ENCODE results near the gene SPPL2C.

The SPPL2C gene, protein sequence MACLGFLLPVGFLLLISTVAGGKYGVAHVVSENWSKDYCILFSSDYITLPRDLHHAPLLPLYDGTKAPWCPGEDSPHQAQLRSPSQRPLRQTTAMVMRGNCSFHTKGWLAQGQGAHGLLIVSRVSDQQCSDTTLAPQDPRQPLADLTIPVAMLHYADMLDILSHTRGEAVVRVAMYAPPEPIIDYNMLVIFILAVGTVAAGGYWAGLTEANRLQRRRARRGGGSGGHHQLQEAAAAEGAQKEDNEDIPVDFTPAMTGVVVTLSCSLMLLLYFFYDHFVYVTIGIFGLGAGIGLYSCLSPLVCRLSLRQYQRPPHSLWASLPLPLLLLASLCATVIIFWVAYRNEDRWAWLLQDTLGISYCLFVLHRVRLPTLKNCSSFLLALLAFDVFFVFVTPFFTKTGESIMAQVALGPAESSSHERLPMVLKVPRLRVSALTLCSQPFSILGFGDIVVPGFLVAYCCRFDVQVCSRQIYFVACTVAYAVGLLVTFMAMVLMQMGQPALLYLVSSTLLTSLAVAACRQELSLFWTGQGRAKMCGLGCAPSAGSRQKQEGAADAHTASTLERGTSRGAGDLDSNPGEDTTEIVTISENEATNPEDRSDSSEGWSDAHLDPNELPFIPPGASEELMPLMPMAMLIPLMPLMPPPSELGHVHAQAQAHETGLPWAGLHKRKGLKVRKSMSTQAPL

DNA sequence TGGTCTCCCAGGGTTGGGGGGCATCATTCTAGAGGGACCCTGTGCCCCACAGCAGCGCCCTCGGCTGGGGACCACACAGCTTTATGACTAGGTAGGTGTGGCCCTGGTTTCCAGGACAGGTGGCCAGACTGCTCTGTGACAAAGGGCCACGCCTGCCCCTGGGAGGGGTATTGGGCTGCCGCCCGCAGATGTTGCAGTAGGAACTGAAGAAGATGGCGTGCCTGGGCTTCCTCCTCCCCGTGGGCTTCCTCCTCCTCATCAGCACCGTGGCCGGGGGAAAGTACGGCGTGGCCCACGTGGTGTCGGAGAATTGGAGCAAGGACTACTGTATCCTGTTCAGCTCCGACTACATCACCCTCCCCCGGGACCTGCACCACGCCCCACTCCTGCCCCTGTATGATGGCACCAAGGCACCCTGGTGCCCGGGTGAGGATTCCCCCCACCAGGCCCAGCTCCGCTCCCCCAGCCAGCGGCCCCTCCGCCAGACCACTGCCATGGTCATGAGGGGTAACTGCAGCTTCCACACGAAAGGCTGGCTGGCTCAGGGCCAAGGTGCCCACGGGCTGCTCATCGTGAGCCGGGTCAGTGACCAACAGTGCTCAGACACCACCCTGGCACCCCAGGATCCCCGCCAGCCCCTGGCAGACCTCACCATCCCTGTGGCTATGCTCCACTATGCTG lies at the start of gene SPPL2C:
TSS of gene SPPL2C (plus strand) at position 187 of the 681 bp plus-strand sequence. CDS start at position 213, 26 bp downstream.
- FAIRE-seq = no peak
- no peak for DNase-seq (ENCODE audit: insufficient read length, low spot score)

DNA sequence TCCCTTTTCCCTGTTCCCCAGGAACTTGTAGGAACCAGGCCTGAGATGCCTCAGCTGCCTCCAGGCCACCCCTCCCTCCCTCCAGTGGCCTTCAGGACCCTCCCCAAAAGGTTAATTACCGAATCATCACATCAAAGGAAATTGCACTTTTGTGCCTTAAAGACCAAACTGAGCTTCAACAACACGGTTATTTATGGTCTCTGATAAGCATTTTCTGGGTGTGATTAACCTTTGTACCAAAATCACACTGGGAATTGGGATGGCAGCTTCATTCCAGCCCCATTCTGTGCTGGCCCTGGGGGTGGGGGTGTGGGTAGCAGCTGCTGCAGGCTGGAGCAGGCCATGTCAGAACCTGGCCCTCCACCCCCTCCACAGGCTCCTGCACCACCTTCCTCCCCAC lies 43.9 kb upstream of the SPPL2C start:
- DNase-seq (ENCODE audit: insufficient read length, low spot score) (no peak), FAIRE-seq (no peak)

DNA sequence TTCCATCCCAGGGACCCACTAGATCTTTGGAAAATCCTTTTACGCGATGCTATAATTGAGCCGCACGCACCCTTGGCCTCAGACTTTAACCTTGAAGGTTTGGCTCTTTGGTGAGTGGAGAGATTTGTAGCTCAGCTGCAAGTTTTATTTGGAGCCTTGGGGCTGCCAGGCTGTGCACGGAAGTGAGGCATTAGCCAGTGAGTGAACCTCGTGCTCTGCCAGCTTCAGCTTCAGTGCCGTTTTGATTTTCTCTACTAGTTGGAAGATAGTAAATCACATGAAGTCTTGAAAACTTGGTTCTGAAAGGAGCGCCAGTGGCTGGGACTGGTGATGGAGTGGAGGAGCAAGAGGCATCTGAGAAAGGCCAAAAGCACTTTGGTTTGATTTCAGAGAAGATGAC lies 43.3 kb upstream of the SPPL2C start:
- FAIRE-seq (no peak), DNase-seq (ENCODE audit: insufficient read length, low spot score) (no peak)

DNA sequence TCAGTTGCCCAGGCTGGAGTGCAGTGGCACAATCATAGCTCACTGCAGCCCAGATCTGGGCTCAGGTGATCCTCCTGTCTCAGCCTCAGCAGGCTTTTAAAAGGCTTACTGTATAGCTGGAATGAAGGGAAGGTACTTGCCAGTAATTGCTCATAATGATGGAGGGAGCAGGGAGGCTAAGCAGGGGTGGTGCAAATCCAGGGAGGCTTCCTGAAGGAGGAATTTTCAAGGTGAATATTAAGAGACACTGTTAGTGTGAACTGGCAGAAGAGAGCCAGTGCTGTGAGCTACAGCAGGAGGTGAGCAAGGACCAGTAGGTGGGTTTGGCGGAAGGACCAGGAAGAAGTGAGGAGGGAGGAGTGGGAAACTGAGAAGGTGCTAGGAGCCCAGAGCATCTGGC lies 35.8 kb upstream of the SPPL2C start:
- no peak for DNase-seq (ENCODE audit: insufficient read length, low spot score)
- FAIRE-seq = no peak

DNA sequence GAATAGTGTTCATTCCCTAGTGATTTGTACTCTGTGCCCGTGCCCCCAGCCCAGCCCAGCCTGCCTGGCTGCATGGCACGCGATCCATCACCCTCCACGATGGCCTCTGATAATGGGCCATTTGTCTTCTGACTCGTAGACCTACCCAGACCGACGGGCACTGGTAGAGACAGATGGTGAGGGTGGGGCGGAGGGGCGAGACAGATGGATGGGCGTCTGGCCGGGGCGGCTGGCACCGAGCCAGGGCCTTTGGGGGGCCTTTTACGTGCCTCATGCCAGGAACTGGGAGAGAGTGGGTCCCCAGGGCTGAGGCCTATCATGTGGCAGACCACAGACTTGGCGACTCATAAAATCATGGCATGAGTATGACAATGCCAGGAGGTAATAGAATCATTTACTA lies 35.2 kb upstream of the SPPL2C start:
- FAIRE-seq (no peak), DNase-seq (ENCODE audit: insufficient read length, low spot score) (no peak)

DNA sequence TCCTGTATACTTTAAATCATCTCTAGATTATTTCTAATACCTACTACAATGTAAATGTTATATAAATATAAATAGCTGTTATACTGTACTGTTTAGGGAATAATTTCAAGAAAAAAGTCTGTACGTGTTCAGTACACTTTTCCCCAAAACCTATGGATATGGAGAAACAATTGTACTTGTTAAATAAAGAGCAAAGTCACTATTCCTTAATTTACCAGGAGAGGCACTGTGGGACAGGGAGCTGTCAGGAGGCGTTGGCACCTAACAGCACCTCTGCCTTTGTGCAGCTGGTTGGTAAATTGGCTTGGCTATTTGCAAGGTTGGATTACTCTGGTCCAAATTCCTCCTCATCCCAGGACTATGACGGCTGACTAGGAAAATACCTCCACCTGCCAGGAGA lies 32.6 kb upstream of the SPPL2C start:
- FAIRE-seq = peak; percentile 86
- no peak for DNase-seq (ENCODE audit: insufficient read length, low spot score)

DNA sequence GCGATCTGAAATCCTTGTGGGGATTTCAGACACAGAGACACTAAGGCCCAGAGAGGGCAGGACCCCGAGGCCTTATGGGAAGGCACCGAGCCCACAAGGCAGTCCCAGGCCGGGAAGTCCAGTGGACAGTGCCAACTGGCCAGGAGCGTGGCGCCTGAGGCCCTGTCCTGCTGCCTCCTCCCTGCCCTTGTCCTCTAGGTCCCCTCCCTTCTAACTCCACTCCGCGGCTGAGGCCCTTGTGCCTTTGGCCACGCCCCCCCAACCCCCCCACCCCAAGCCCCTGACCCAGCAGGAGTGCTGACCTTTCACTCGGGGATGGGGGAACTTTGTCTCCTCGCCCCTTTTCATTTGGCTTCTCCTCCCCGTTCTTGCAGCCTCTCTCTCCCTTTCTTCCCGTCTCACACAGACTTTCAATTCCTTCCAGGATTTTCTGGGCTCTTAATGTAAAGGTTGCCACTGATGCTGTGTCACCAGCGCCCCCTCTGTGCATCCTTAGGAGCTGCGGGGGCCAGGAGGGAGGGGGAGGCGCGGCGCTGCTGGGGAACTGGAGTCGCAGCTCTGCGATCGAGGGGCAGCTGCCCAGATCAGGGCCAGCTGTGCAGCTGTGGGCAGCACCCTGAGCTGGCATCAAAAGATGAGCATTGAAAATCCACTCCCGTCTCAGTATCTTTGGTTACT lies 31.5 kb upstream of the SPPL2C start:
- FAIRE-seq (no peak), DNase-seq (ENCODE audit: insufficient read length, low spot score) (no peak)

DNA sequence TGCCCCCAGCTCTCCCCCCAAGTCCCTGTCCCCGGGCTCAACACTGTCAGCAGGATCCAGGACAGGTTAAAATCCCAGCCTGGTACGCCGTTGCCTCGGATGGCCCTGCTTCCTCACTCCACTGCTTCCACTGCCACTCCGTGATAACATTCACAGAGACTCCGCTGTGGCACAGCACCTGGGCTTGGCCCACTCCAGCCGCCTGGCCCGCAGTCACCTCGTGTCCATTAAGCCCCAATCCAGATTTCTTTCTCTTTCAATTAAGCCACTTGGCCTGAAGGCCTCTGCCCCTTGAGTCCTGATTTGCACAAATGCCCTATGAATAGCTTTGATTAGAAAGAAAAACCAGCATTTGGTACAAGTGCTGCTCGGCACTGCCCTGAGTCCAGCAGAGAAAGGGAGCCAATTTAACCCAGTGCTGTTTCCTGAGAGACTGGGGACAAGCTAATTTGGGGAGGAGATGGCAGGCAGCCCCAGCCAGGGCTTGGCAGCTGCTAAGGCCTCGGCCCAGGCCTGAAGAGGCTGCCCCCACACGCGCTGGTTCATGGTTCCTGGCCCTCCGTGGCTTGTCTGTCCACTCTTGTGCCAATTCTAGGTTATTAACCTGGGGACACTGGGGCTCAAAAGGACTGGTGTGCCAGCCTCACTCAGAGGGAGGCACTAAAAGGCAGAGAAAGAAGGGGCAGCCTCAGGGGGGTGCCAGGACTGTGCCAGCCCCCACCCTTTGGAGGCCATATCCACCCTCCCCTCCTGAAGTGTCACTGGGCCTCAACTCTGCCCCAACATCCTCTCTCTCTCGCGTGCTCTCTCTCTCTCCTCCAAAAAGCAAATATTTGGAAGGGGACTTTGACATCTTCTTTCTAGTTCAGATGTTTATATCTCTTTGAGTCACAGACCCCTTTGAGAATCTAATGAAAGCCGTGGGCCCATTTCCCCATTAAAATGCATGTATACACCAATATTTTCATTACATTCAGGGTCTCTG lies 29.8 kb upstream of the SPPL2C start:
- no peak for DNase-seq (ENCODE audit: insufficient read length, low spot score)
- no peak for FAIRE-seq

DNA sequence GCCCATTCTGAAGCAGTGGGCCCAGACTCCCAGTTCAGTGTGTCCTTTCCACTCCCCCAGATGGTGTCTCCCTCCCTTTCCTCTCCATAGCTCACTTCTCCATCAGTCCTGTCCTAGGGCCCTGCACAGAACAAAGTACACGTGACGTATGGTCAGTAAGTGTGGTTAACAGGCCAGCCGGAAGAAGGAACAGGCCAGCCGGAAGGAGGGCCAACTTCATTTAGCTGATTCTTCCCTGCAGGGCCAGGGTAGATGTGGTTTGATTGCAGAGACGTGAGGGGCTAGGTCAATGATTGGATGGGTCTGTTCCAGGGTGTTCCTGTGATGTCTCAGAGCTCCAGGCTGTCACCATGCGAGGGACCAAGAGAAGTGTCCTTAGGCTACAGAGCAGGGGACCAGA lies 28.9 kb upstream of the SPPL2C start:
- peak; percentile 54 for FAIRE-seq
- no peak for DNase-seq (ENCODE audit: insufficient read length, low spot score)

DNA sequence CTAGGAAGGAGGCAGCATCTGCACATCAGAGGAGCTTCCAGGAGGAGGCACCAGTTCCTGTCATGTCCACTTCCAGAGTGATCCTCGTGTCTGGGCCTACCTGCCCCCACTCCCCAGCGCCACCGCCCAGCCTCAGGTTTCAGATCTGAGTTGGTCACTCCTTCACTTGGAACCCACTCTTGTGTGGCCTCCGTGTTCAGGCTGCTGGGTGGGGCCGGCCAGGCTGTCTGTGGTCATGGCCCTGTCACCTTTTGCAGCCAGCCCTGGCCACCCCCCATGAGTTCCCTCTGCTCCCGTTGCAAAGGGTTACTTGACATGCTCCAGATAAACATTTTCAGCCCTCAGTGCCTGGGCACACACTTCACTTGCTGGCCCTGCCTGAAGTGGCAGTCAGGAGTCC lies 26.6 kb upstream of the SPPL2C start:
- no peak for DNase-seq (ENCODE audit: insufficient read length, low spot score)
- no peak for FAIRE-seq

DNA sequence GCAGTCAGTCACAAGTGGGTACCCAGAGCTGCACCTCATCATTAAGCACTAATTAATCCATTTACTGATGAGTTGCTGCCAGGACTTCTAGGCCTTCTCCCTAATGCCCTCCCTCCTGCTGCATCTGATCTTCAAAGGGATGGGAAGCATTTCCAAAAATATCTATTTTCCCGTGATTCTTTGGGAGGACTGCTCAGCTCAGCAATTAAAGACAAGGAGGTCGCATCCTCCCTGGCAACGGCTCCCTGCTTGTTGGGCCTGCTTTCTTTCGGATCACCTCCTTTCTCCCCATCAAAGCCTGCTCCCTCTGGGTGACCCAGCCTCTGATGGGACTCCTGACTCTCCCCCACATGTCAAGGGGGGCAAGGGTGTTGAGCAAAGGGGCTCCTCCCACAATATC lies 26.0 kb upstream of the SPPL2C start:
- no peak for DNase-seq (ENCODE audit: insufficient read length, low spot score)
- FAIRE-seq = no peak

DNA sequence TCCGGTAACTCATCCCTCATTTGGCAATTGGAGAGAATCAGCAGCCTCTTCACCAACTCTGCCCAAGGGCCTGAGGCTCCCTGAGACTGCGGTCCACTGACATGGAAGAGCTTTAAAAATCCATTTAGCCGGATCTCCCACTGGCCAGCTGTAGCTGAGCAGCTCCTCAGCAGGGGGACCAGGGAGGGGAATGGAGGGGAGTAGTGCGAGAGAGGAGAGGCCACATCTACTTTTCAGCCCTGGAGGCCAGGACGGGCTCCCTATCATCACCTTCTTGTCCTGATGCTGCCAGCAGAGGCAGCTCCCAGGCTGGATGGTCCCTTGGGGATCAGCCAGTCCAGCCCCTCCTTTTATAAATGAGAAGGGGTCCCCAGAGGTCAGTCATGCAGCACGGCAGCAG lies 25.0 kb upstream of the SPPL2C start:
- FAIRE-seq (no peak), DNase-seq (ENCODE audit: insufficient read length, low spot score) (no peak)

DNA sequence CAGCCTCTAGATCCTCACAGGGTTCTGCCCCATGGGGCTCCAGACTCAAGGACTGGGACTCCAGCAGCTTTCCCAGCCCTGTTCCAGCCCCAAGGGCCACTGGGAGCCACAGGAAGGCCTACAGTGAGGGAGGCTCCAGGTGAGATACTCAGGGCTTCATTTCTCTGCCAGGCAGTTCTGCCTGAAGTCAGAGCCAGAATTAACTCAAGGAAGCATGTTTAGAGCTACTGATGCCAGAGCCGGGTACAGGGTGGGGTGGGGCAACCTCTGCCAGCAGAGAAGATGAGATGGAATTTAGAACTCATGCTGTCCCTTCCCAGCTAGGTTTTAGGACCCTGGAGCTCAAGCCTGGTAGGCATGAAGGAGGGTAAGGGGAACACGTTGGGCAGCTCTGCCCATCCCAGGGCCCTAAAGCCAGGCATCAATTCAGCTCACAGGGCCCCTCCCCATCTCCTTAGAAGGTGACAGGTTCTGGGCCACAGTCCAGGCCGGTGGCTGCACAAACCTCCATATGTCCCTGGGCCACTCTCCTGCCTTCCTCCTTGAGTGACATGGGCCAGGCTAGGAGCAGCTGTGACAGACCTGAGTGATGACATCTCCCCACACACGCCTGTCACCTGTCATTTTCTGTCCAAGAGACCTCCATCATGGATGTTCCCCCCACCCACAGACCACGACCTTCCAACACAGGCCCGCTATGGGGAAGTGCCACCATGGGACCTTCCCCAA lies 24.5 kb upstream of the SPPL2C start:
- no peak for DNase-seq (ENCODE audit: insufficient read length, low spot score)
- FAIRE-seq = no peak

DNA sequence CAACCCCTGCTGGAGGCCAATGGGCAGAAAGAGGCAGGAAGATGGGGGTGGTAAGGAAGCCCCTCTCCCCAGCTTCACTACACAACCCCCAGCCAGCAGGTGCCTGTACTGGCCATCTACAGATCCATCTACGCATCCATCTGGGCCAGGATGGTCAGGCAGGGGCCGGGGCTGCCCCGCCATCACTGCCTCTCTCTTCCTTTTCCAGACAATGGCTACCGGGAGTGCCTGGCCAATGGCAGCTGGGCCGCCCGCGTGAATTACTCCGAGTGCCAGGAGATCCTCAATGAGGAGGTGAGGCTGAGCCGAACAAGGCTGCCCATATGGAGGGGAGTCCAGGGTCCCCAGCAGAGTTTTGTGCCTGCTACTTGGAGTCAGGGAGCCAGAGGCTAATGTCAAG lies 23.5 kb upstream of the SPPL2C start:
- no peak for FAIRE-seq
- no peak for DNase-seq (ENCODE audit: insufficient read length, low spot score)

DNA sequence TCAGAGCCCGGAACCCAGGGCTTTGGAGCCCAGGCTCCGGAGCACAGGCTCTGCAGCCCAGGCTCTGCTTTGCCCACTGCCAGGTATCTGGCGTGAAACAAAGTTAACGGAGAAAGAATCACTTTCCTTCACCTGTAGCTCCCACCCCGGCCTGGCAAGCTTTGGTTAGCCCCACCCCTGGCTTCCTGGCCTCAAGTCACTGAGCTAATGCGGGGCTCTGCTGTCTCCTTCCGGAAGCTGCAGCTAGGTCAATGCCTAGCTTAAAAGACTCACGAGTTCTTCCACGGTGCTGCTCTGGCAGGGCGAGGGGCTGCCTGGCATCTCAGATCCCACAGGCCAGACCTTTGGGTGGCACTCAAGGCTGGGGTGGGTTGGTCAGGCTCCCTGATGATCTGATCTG lies 21.1 kb upstream of the SPPL2C start:
- FAIRE-seq = no peak
- no peak for DNase-seq (ENCODE audit: insufficient read length, low spot score)

DNA sequence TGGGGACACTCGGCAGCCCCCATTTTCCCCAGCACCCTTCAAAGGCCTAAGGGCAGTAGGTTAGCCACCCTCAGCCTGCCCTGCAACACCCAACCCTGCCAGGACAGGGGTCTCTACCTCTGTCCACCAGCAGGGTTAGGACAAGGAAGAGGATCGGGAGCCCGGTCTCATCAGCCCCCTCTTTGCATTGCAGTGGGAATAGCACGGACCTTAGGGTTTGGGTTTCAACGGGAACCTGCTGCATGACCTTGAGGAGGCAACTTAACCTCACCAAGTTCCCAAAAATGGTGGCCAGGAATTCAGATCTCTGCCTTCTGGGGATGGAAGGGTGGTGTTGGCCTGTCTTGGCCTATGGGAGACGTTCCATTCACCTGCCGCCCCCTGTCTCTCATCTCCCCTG lies 20.2 kb upstream of the SPPL2C start:
- FAIRE-seq (no peak), DNase-seq (ENCODE audit: insufficient read length, low spot score) (no peak)

DNA sequence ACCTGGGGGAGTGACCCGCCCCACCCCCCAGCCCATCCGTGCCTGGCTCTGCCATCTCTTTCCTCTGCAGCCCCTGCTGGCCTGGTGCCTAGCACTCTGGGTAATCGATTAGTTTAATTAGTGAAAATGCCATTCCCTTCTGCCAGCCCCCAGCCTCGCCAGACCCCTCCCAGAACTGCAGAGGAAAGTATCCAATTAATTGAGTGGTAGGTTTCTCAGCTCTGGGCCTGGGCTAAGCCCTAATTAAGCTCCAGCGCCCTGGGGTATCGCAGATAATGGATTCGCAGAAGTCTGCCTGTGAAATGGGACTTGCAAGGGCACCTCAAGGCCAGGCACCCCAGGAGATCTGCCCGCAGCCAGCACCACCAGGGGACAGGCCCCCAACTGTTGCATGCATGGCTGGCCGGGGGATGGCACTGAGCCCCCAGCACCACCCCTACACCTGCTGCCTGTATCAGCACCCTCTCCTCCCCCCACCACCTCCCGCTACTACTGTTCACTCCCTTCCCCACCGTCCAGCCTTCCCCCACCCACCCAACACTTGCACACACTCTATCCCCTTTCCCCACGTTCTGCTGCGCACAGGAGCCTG lies 19.7 kb upstream of the SPPL2C start:
- DNase-seq (ENCODE audit: insufficient read length, low spot score) (no peak), FAIRE-seq (no peak)

DNA sequence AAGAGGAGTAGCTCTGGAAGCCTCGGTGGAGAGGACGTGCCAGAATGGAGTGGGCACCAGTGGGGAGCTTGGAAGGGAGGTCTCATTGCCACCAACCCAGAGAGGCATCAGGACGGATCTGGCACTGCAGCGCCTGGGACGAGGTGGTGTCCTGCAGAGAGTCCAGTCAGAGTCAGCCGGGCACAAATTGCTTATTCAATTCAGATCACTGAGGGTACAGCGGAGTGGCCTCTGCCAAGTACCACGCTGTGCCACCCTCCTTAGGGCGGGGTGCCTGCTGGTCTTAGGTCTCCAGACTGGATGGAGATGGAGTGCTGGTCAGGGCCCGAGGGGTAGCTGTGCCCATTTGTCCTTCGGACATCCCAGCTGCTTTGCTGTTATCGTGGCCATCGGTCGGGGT lies 18.9 kb upstream of the SPPL2C start:
- DNase-seq (ENCODE audit: insufficient read length, low spot score) = no peak
- FAIRE-seq = no peak

Measured in HTR-8/SVneo (cell line).